Left lung (tissue), 10 donors: Measurements from ENCODE around the gene CDC20. TPM values are rescaled to one million over a fixed set of nuclear protein-coding genes. Genes with fewer than 3 reads are reported as not detected.
"Not testable (repeated sequence)": the region's sequence is repeated elsewhere in the genome, so short reads cannot be mapped to it uniquely, and the experiment has no call there.

Source experiments
- ATAC-seq: fragments of 200-7000 bp; cut with Tn5 transposase; one replicate; pipeline ENCODE4 v1.9.1; 2020; ENCODE audit warnings: moderate library complexity
- DNase-seq, 4 donors: peaks; one replicate each; pipeline ENCODE4 v3.0.0-alpha.2; 2013 to 2020
- H3K27ac ChIP-seq, 2 donors: fragments of 200-600 bp; sonication (generic) in 1 of 2; one replicate each; pipeline versions ENCODE4 v1.5.0 to v1.8.0; 2020 to 2021
- H3K27me3 ChIP-seq, 2 donors: fragments of 200-600 bp; sonication (generic) in 1 of 2; one replicate each; pipeline versions ENCODE4 v1.5.0 to v1.8.0; 2020 to 2021
- H3K36me3 ChIP-seq, 2 donors: fragments of 200-600 bp; sonication (generic) in 1 of 2; one replicate each; pipeline versions ENCODE4 v1.5.0 to v1.8.0; 2020 to 2021
- H3K4me1 ChIP-seq, 2 donors: fragments of 200-600 bp; one replicate each; pipeline ENCODE4 v1.8.0; 2021
- H3K4me3 ChIP-seq, 2 donors: fragments of 200-600 bp; sonication (generic) in 1 of 2; one replicate each; pipeline versions ENCODE4 v1.5.0 to v1.8.0; 2020 to 2021; ENCODE audit warnings: mild to moderate bottlenecking in 1 of 2
- H3K9me3 ChIP-seq, 2 donors: fragments of 200-600 bp; sonication (generic) in 1 of 2; one replicate each; pipeline versions ENCODE4 v1.5.0 to v1.8.0; 2020 to 2021
- CTCF ChIP-seq, 2 donors: fragments of 200-600 bp; sonication (generic) in 1 of 2; IDR thresholded peaks; one replicate each; pipeline versions ENCODE4 v1.5.0 to v1.8.0; 2021; ENCODE audit warnings: antibody characterized with exemption in 2 of 2
- intact Hi-C, 2 donors: fragments of 100-400 bp; cut with DNase I; formaldehyde crosslinking; loops; one replicate each; pipeline versions ENCODE4 v1.11.2 to v1.14.2; 2022
- polyA plus RNA-seq, 6 donors: library from polyadenylated mRNA; unstranded; fragments of 120-200 nt; gene quantifications; one replicate each; pipeline ENCODE4 v1.2.1, GENCODE V29; 2013; ENCODE audit not compliant: insufficient read length in 6 of 6
- total RNA-seq, 2 donors: library from RNA; stranded (reverse); fragmentation: NEBNext Ultra II Directional; extraction: Animal tissue kit (Norgen Biotek cat#: 25700); gene quantifications; one replicate each; pipeline ENCODE4 v1.2.1, GENCODE V29; 2021
- donor health status: DM: no; HTN: yes; CAD: no.
- donor health status: DM: no; HTN: no; CAD: no.

The CDC20 gene
- total and polyA plus RNA-seq, 8 donors: 7.9 to 73.7 (median 31.7) TPM

GRCh38 chr1:43395523-43395922 lies 36.7 kb downstream of the CDC20 start:
- peaks cover 2 to 8% of the 10 kb centered on the region in 2 donors for H3K4me1 ChIP-seq
- H3K4me3 ChIP-seq: no peak overlapping the region
- no peaks in the 10 kb centered on the region for H3K27me3 ChIP-seq
- no peaks in the 10 kb centered on the region for H3K9me3 ChIP-seq
- DNase-seq (no peak), ATAC-seq (no peak)
- H3K36me3 ChIP-seq: peaks cover 0 to 9% of the 10 kb centered on the region in 2 donors
- H3K27ac ChIP-seq: no peak overlapping the region
- intact Hi-C loops: no loop called here
- no peak for TF ChIP-seq CTCF (IDR thresholded peaks at IDR 0.05)

- TF ChIP-seq CTCF (IDR thresholded peaks at IDR 0.05): no peak
- intact Hi-C loops: no loop called here
- no peaks in the 10 kb centered on the region for H3K9me3 ChIP-seq
- no peak overlapping the region for H3K4me3 ChIP-seq
- H3K27me3 ChIP-seq: no peaks in the 10 kb centered on the region
- DNase-seq: no peak
- peaks cover 0 to 3% of the 10 kb centered on the region in 2 donors for H3K4me1 ChIP-seq
- ATAC-seq: peak; percentile 41
- H3K27ac ChIP-seq: no peak overlapping the region
- peaks cover 0 to 9% of the 10 kb centered on the region in 2 donors for H3K36me3 ChIP-seq
Observed at GRCh38 chr1:43396059-43396458, 37.3 kb downstream of the CDC20 start.

GRCh38 chr1:43398227-43398626 lies 39.4 kb downstream of the CDC20 start:
- H3K36me3 ChIP-seq: peaks cover 0 to 15% of the 10 kb centered on the region in 2 donors
- no peak overlapping the region for H3K27ac ChIP-seq
- no peaks in the 10 kb centered on the region for H3K27me3 ChIP-seq
- no peak for DNase-seq
- TF ChIP-seq CTCF (IDR thresholded peaks at IDR 0.05): no peak
- ATAC-seq: no peak
- intact Hi-C loops: no loop called here
- H3K4me1 ChIP-seq: no peaks in the 10 kb centered on the region
- H3K4me3 ChIP-seq: no peak overlapping the region
- H3K9me3 ChIP-seq: no peaks in the 10 kb centered on the region

- H3K9me3 ChIP-seq, intact Hi-C loops, H3K4me1 ChIP-seq, H3K27me3 ChIP-seq, ATAC-seq, H3K27ac ChIP-seq, H3K4me3 ChIP-seq, DNase-seq: not testable (repeated sequence)
- peaks cover 0 to 32% of the 10 kb centered on the region in 2 donors for H3K36me3 ChIP-seq
Observed at GRCh38 chr1:43400441-43400840, 41.7 kb downstream of the CDC20 start.

- TF ChIP-seq CTCF (IDR thresholded peaks at IDR 0.05): no peak
- no peak for DNase-seq
- Histone ChIP-seq H3K4me1 (no peaks in the 10 kb centered on the region), H3K4me3 (no peak overlapping the region), H3K27me3 (no peaks in the 10 kb centered on the region), H3K27ac (no peak overlapping the region), H3K36me3 (peaks cover 0 to 49% of the 10 kb centered on the region in 2 donors), H3K9me3 (no peaks in the 10 kb centered on the region)
- intact Hi-C loops: no loop called here
- ATAC-seq: no peak
Observed at GRCh38 chr1:43402089-43402865, 43.5 kb downstream of the CDC20 start.

GRCh38 chr1:43404353-43404752 lies 45.6 kb downstream of the CDC20 start:
- DNase-seq (no peak), ATAC-seq (no peak)
- Histone ChIP-seq H3K9me3 (no peaks in the 10 kb centered on the region), H3K4me1 (no peaks in the 10 kb centered on the region), H3K27me3 (no peaks in the 10 kb centered on the region), H3K27ac (no peak overlapping the region), H3K36me3 (peaks cover 0 to 67% of the 10 kb centered on the region in 2 donors), H3K4me3 (no peak overlapping the region)
- intact Hi-C loops: no loop called here
- no peak for TF ChIP-seq CTCF (IDR thresholded peaks at IDR 0.05)
